Measurements from ENCODE around the gene LRRC30.

GRCh38 chr18:7191736-7192135 is 39.2 kb upstream of the LRRC30 start:
- TF ChIP-seq POLR2A (IDR thresholded peaks at IDR 0.05): no peak
- TF ChIP-seq CTCF (IDR thresholded peaks at IDR 0.05): no peak
